ENCODE data around the gene TBX20.
"Not testable (repeated sequence)": the region's sequence is repeated elsewhere in the genome, so short reads cannot be mapped to it uniquely, and the experiment has no call there.

- not testable (repeated sequence) for TF ChIP-seq HDAC6 (IDR thresholded peaks at IDR 0.05; ENCODE audit: low read depth, low read length); SRF (IDR thresholded peaks at IDR 0.05; ENCODE audit: low read depth, low read length); CTCF (IDR thresholded peaks at IDR 0.05; ENCODE audit: control extremely low read depth in 1 of 3, insufficient read depth in 1 of 3, low read depth in 1 of 3, low read length in 3 of 3); POLR2AphosphoS5 (IDR thresholded peaks at IDR 0.05; ENCODE audit: low read depth, low read length)
Observed at GRCh38 chr7:35241008-35241407, 12.9 kb downstream of the TBX20 start.

Measured in H1 (cell line).